ENCODE results near the gene RPL38.

RPL38 gene

GRCh38 chr17:74212913-74213791, 9.7 kb downstream of the RPL38 start, which contains the start of gene TTYH2:
TTYH2 (plus strand) TSS chr17:74213571; CDS start chr17:74213588, 17 bp downstream.
- no peak for DNase-seq (ENCODE audit: low read depth)
- H3K4me3 ChIP-seq (ENCODE audit: low read depth, low read length), result peak within 1 kb of the TSS; percentile 59
- TF ChIP-seq, protein P1, sequence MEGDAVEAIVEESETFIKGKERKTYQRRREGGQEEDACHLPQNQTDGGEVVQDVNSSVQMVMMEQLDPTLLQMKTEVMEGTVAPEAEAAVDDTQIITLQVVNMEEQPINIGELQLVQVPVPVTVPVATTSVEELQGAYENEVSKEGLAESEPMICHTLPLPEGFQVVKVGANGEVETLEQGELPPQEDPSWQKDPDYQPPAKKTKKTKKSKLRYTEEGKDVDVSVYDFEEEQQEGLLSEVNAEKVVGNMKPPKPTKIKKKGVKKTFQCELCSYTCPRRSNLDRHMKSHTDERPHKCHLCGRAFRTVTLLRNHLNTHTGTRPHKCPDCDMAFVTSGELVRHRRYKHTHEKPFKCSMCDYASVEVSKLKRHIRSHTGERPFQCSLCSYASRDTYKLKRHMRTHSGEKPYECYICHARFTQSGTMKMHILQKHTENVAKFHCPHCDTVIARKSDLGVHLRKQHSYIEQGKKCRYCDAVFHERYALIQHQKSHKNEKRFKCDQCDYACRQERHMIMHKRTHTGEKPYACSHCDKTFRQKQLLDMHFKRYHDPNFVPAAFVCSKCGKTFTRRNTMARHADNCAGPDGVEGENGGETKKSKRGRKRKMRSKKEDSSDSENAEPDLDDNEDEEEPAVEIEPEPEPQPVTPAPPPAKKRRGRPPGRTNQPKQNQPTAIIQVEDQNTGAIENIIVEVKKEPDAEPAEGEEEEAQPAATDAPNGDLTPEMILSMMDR (IDR thresholded peaks at IDR 0.05; ENCODE audit: control insufficient read depth, extremely low read depth, insufficient read depth), result peak; percentile 25; the same call in 1 of the 2 replicates

GRCh38 chr17:74213861-74214391, 10.4 kb downstream of the RPL38 start:
- H3K4me3 ChIP-seq (ENCODE audit: low read depth, low read length), result peak overlapping the region; percentile 59
- DNase-seq (ENCODE audit: low read depth), result no peak
- TF ChIP-seq, protein P1 (IDR thresholded peaks at IDR 0.05; ENCODE audit: control insufficient read depth, extremely low read depth, insufficient read depth), result no peak

GRCh38 chr17:74214484-74215341, 11.2 kb downstream of the RPL38 start:
- TF ChIP-seq, protein P1 (IDR thresholded peaks at IDR 0.05; ENCODE audit: control insufficient read depth, extremely low read depth, insufficient read depth), result no peak
- no peak overlapping the region for H3K4me3 ChIP-seq (ENCODE audit: low read depth, low read length)
- no peak for DNase-seq (ENCODE audit: low read depth)

GRCh38 chr17:74215342-74215727, 11.9 kb downstream of the RPL38 start:
- no peak overlapping the region for H3K4me3 ChIP-seq (ENCODE audit: low read depth, low read length)
- DNase-seq (ENCODE audit: low read depth), result no peak
- TF ChIP-seq, protein P1 (IDR thresholded peaks at IDR 0.05; ENCODE audit: control insufficient read depth, extremely low read depth, insufficient read depth), result no peak

DNA sequence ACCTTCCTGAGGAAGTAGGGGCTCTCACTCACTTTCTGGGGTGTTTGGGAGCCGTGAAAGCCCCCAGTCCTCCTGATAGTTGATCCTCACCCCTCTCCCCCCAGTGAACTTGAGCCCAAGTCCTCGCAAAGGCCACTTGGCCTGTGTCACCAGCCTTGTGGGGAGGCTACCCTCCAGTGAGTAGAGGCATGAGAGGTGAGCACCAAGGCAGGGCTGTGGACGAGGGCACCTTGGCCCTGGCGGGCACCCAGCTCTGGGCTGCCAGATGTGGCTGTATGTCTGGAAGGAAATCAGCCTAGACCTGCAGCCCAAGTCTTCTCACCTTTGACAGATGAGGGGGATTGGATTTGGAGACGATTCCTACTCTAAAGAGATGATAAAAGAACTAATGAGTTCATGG, 13.0 kb downstream of the RPL38 start:
- DNase-seq (ENCODE audit: low read depth), result no peak
- TF ChIP-seq, protein P1 (IDR thresholded peaks at IDR 0.05; ENCODE audit: control insufficient read depth, extremely low read depth, insufficient read depth), result no peak
- no peak overlapping the region for H3K4me3 ChIP-seq (ENCODE audit: low read depth, low read length)

DNA sequence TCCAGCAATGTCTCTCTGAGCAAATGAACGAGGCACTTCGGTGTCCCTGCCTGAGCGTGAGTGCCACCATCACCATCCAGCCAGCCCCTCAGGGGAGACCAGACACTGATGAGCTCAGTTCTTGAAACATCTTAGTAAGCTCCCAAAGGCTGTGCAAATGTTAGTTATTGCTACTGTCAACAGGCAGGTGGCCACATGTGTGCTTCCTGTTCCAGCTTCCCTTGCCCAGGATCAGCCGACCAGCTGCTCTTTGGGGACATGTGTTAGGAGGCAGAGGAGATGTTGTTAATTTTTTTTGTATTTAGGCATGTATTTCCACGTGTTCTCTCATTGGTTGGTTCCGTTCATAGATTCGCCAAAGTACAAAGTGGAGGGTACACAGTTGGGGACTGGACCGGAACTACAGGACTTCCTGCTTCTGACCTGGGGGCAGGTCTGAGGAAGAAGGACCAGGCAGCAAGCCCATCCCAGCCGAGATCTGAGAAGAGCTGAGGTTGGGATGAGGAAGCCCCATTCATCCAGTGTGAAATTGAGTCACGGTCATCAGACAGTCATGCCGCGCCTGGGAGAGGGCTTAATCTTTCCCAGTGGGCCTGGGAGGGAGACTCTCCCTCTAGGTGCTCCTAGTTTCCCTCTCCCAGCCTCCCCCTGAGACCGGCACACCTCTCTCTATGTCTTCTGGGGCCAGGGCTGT, 13.7 kb downstream of the RPL38 start:
- H3K4me3 ChIP-seq (ENCODE audit: low read depth, low read length), result no peak overlapping the region
- no peak for DNase-seq (ENCODE audit: low read depth)
- TF ChIP-seq, protein P1 (IDR thresholded peaks at IDR 0.05; ENCODE audit: control insufficient read depth, extremely low read depth, insufficient read depth), result no peak

Data from LNCaP clone FGC (cell line).